ENCODE results near the gene SLC9A8.

SLC9A8 gene, protein sequence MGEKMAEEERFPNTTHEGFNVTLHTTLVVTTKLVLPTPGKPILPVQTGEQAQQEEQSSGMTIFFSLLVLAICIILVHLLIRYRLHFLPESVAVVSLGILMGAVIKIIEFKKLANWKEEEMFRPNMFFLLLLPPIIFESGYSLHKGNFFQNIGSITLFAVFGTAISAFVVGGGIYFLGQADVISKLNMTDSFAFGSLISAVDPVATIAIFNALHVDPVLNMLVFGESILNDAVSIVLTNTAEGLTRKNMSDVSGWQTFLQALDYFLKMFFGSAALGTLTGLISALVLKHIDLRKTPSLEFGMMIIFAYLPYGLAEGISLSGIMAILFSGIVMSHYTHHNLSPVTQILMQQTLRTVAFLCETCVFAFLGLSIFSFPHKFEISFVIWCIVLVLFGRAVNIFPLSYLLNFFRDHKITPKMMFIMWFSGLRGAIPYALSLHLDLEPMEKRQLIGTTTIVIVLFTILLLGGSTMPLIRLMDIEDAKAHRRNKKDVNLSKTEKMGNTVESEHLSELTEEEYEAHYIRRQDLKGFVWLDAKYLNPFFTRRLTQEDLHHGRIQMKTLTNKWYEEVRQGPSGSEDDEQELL

GRCh38 chr20:49812507-49813304, at the start of gene SLC9A8:
SLC9A8 (plus strand) TSS chr20:49812828; CDS start chr20:49812923, 95 bp downstream.
- H3F3A ChIP-seq (ENCODE audit: insufficient read depth) = peaks cover 38% of the 10 kb centered on the region
- no peaks in the 10 kb centered on the region for H3K36me3 ChIP-seq (ENCODE audit: low read length)
- peaks cover 17% of the 10 kb centered on the region for H3K79me2 ChIP-seq (ENCODE audit: insufficient read depth, low read length)
- peak within 1 kb of the TSS; percentile 49 for H2AFZ ChIP-seq (ENCODE audit: low read depth, low read length, severe bottlenecking)
- H4K20me1 ChIP-seq (ENCODE audit: low read depth, low read length) = no peaks in the 10 kb centered on the region
- H3K27ac ChIP-seq (ENCODE audit: low read depth, low read length) = peak within 1 kb of the TSS; percentile 85
- H3K9ac ChIP-seq (ENCODE audit: low read length) = peak within 1 kb of the TSS; percentile 80
- no peaks in the 10 kb centered on the region for H3K9me3 ChIP-seq (ENCODE audit: insufficient read depth, low read length)
- H3K9me2 ChIP-seq (replicated peaks; ENCODE audit: insufficient read depth, low read length) = no peaks in the 10 kb centered on the region
- peak within 1 kb of the TSS; percentile 75 for H3K4me2 ChIP-seq (ENCODE audit: low read depth, low read length, poor library complexity, severe bottlenecking)
- H3K27me3 ChIP-seq (ENCODE audit: low read length) = no peaks in the 10 kb centered on the region
- H3K4me3 ChIP-seq (ENCODE audit: insufficient read depth, low read length, poor library complexity, severe bottlenecking) = peak within 1 kb of the TSS; percentile 66
- TF ChIP-seq EZH2phosphoT487 (conservative IDR thresholded peaks at IDR 0.05; ENCODE audit: low read length) = no peak
- no peak for TF ChIP-seq CTCF (IDR thresholded peaks at IDR 0.05; ENCODE audit: insufficient read depth, low read length, poor library complexity, severe bottlenecking)

GRCh38 chr20:49762940-49763766, 49.5 kb upstream of the SLC9A8 start:
- Histone ChIP-seq H3F3A (ENCODE audit: insufficient read depth) (no peaks in the 10 kb centered on the region), H3K4me3 (ENCODE audit: insufficient read depth, low read length, poor library complexity, severe bottlenecking) (no peak overlapping the region), H3K27ac (ENCODE audit: low read depth, low read length) (no peak overlapping the region), H3K9me3 (ENCODE audit: insufficient read depth, low read length) (no peaks in the 10 kb centered on the region), H3K4me2 (ENCODE audit: low read depth, low read length, poor library complexity, severe bottlenecking) (no peak overlapping the region), H3K27me3 (ENCODE audit: low read length) (no peaks in the 10 kb centered on the region), H4K20me1 (ENCODE audit: low read depth, low read length) (no peaks in the 10 kb centered on the region), H2AFZ (ENCODE audit: low read depth, low read length, severe bottlenecking) (no peak overlapping the region), H3K36me3 (ENCODE audit: low read length) (no peaks in the 10 kb centered on the region), H3K9ac (ENCODE audit: low read length) (no peak overlapping the region), H3K79me2 (ENCODE audit: insufficient read depth, low read length) (no peaks in the 10 kb centered on the region), H3K9me2 (replicated peaks; ENCODE audit: insufficient read depth, low read length) (no peaks in the 10 kb centered on the region)
- no peak for TF ChIP-seq CTCF (IDR thresholded peaks at IDR 0.05; ENCODE audit: insufficient read depth, low read length, poor library complexity, severe bottlenecking)
- TF ChIP-seq EZH2phosphoT487 (conservative IDR thresholded peaks at IDR 0.05; ENCODE audit: low read length) = no peak

DNA sequence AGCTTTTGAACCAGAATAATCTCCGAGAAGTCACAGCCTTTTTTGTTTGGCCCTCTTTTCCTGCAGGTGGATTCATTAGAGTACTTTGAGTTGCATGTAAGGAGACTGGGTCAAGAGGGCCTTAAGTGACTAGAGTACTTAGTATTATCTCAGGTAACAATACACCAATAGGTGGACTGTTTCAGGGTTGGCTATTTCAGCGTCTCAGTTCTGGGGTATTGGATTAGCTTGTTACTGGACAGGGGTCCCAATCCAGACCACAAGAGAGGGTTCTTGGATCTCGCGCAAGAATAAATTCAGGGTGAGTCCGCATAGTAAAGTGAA, 47.3 kb upstream of the SLC9A8 start:
- Histone ChIP-seq H3K4me2 (ENCODE audit: low read depth, low read length, poor library complexity, severe bottlenecking) (no peak overlapping the region), H3K79me2 (ENCODE audit: insufficient read depth, low read length) (no peaks in the 10 kb centered on the region), H4K20me1 (ENCODE audit: low read depth, low read length) (no peaks in the 10 kb centered on the region), H3K9me3 (ENCODE audit: insufficient read depth, low read length) (no peaks in the 10 kb centered on the region), H3K4me3 (ENCODE audit: insufficient read depth, low read length, poor library complexity, severe bottlenecking) (no peak overlapping the region), H3K9me2 (replicated peaks; ENCODE audit: insufficient read depth, low read length) (no peaks in the 10 kb centered on the region), H3K9ac (ENCODE audit: low read length) (no peak overlapping the region), H3K36me3 (ENCODE audit: low read length) (no peaks in the 10 kb centered on the region), H3F3A (ENCODE audit: insufficient read depth) (no peaks in the 10 kb centered on the region), H3K27me3 (ENCODE audit: low read length) (no peaks in the 10 kb centered on the region), H2AFZ (ENCODE audit: low read depth, low read length, severe bottlenecking) (no peak overlapping the region), H3K27ac (ENCODE audit: low read depth, low read length) (no peak overlapping the region)
- TF ChIP-seq EZH2phosphoT487 (conservative IDR thresholded peaks at IDR 0.05; ENCODE audit: low read length) (no peak), CTCF (IDR thresholded peaks at IDR 0.05; ENCODE audit: insufficient read depth, low read length, poor library complexity, severe bottlenecking) (no peak)
